Ovary (tissue), 3 donors: ENCODE data around the gene ZW10.

Experiments
- CTCF ChIP-seq, 3 donors: fragments of 450-650 bp in 2 of 3; fragments of 200-600 bp in 1 of 3; IDR thresholded peaks; one replicate each; pipeline versions ENCODE4 v1.5.1 to v1.8.0; 2016 to 2022; ENCODE audit warnings: antibody characterized with exemption in 3 of 3, mild to moderate bottlenecking in 1 of 3
- EP300 ChIP-seq: sonication (generic); formaldehyde crosslinking; IDR thresholded peaks from one replicate; pipeline ENCODE4 v1.6.1; 2017; ENCODE audit warnings: antibody characterized with exemption
- POLR2A ChIP-seq: fragments of 450-650 bp; IDR thresholded peaks from one replicate; pipeline ENCODE4 v1.6.1; 2017; ENCODE audit warnings: antibody characterized with exemption, mild to moderate bottlenecking, moderate library complexity
- donor health status: DM: no; HTN: no; CAD: no.

- TF ChIP-seq CTCF (IDR thresholded peaks at IDR 0.05) = peak in 2 of 3 donors; percentile 28 to 33
- TF ChIP-seq POLR2A = no peak
- TF ChIP-seq EP300 = no peak
These were observed 23.3 kb upstream of the ZW10 start for GRCh38 chr11:113796663-113797259.
